ENCODE data around the gene CKM. TPM values are rescaled to one million over a fixed set of nuclear protein-coding genes. Genes with fewer than 3 reads are reported as not detected.

Gene CKM
- total RNA-seq, 2 donors from 2014 or later = 0.85 to 3.0 TPM

DNA sequence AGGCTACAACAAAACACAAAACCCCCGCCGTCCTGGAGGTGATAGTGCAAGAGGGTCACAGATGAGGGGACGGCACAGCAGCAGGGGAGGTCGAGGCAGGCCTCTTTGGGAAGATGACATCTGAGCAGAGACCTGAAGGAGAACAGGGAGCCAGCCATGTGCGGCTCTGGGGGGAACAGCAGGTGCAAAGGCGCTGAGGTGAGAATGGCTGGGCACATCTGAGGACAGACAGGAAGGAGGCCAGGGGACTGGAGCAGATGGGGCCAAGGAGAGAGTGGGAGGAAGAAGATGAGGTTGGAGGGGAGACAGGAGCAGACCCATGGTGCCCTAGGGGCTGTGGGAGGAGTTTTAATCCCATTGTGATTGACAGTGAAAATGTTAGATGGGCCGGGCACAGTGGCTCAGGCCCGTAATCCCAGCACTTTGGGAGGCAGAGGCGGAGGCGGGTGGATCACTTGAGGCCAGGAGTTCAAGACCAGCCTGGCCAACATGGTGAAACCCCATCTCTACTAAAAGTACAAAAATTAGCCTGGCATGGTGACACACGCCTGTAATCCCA, 1.8 kb upstream of the CKM start:
- Histone ChIP-seq H3K9me3 (no peaks in the 10 kb centered on the region), H3K4me1 (ENCODE audit: control insufficient read depth in 1 of 2, low read depth in 2 of 2) (peaks cover 0 to 7% of the 10 kb centered on the region in 2 donors), H3K4me3 (no peak overlapping the region), H3K36me3 (no peaks in the 10 kb centered on the region), H3K27me3 (replicated peaks; ENCODE audit: insufficient read depth) (peaks cover 4% of the 10 kb centered on the region), H3K27ac (no peak overlapping the region)
- ATAC-seq (ENCODE audit: insufficient number of reproducible peaks, low FRiP score, low read depth) (no peak), DNase-seq (ENCODE audit: low spot score) (no peak)
- TF ChIP-seq, protein P1, sequence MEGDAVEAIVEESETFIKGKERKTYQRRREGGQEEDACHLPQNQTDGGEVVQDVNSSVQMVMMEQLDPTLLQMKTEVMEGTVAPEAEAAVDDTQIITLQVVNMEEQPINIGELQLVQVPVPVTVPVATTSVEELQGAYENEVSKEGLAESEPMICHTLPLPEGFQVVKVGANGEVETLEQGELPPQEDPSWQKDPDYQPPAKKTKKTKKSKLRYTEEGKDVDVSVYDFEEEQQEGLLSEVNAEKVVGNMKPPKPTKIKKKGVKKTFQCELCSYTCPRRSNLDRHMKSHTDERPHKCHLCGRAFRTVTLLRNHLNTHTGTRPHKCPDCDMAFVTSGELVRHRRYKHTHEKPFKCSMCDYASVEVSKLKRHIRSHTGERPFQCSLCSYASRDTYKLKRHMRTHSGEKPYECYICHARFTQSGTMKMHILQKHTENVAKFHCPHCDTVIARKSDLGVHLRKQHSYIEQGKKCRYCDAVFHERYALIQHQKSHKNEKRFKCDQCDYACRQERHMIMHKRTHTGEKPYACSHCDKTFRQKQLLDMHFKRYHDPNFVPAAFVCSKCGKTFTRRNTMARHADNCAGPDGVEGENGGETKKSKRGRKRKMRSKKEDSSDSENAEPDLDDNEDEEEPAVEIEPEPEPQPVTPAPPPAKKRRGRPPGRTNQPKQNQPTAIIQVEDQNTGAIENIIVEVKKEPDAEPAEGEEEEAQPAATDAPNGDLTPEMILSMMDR (IDR thresholded peaks at IDR 0.05) = no peak

DNA sequence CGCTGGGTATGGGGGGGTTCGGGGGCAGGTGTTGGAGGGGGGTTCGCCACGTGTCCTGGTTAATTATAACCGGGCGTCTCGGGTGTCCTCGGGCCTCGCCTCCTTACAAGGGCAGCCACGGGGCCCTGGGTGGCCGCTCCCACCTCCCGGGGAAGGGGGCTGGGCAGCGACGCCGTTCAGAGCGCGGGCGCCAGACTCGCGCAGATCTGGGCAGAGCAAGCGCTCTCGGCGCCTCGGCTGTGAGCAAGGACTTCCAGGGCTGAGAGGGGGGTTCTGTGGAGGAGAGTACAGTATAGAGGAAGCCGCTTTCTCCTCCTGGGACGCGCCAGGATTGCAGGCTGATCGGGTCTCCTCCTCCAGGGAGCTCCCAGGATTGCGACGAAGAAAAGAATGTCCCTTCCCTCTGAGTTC, 1.0 kb upstream of the CKM start:
- H3K4me1 ChIP-seq (ENCODE audit: control insufficient read depth in 1 of 2, low read depth in 2 of 2) = peaks cover 0 to 7% of the 10 kb centered on the region in 2 donors
- H3K36me3 ChIP-seq = no peaks in the 10 kb centered on the region
- TF ChIP-seq, protein P1 (IDR thresholded peaks at IDR 0.05) = no peak
- ATAC-seq (ENCODE audit: insufficient number of reproducible peaks, low FRiP score, low read depth) (no peak), DNase-seq (ENCODE audit: low spot score) (no peak)
- no peaks in the 10 kb centered on the region for H3K9me3 ChIP-seq
- no peak overlapping the region for H3K27ac ChIP-seq
- peaks cover 4% of the 10 kb centered on the region for H3K27me3 ChIP-seq (replicated peaks; ENCODE audit: insufficient read depth)
- peak overlapping the region; percentile 21 for H3K4me3 ChIP-seq

DNA sequence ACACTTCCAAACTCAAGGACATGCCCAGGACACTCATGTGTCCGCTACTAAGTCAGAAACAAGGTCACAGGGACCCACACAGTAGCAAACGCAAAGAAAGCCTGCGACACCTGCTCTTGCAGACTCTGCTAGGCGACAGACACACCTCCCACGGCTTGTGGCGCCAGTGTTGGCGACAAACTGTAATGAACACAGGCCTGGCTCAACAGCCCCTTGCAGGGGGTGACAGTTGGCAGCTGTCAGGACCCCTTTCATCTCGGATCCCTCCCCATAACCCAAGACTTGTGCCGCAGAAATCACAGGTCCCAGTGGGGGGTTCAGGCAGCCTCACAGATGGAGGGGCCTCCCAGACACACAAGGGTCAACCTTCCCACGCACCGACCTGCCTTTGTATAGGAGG, 364 bp downstream of the CKM start:
- DNase-seq (ENCODE audit: low spot score) (no peak), ATAC-seq (ENCODE audit: insufficient number of reproducible peaks, low FRiP score, low read depth) (no peak)
- Histone ChIP-seq H3K4me1 (ENCODE audit: control insufficient read depth in 1 of 2, low read depth in 2 of 2) (peaks cover 0 to 7% of the 10 kb centered on the region in 2 donors), H3K9me3 (no peaks in the 10 kb centered on the region), H3K36me3 (no peaks in the 10 kb centered on the region), H3K27me3 (replicated peaks; ENCODE audit: insufficient read depth) (peaks cover 4% of the 10 kb centered on the region), H3K4me3 (no peak overlapping the region), H3K27ac (no peak overlapping the region)
- TF ChIP-seq, protein P1 (IDR thresholded peaks at IDR 0.05) = no peak

DNA sequence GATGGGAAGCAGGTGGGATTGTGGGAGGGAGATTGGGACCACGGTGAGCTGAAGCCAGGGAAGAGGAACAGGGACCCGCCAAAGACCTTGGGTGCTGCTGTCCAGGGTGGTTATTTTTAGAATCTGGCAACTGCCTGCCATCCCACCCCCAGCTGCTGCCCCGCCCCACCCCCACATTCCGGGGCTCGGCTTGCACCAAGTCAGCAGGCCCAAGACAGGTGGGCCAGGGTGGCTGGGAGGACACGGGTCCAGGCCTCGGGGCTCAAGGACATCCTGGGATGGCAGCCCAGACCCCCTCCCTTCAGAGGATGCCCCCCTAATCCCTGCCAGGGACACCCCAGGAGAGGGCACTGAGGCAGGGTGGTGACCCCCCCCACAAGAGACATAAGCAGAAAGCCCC, 827 bp downstream of the CKM start:
- Histone ChIP-seq H3K9me3 (no peaks in the 10 kb centered on the region), H3K36me3 (no peaks in the 10 kb centered on the region), H3K27me3 (replicated peaks; ENCODE audit: insufficient read depth) (peaks cover 4% of the 10 kb centered on the region), H3K27ac (no peak overlapping the region), H3K4me1 (ENCODE audit: control insufficient read depth in 1 of 2, low read depth in 2 of 2) (peaks cover 0 to 7% of the 10 kb centered on the region in 2 donors), H3K4me3 (no peak overlapping the region)
- TF ChIP-seq, protein P1 (IDR thresholded peaks at IDR 0.05) = no peak
- ATAC-seq (ENCODE audit: insufficient number of reproducible peaks, low FRiP score, low read depth) (no peak), DNase-seq (ENCODE audit: low spot score) (no peak)

DNA sequence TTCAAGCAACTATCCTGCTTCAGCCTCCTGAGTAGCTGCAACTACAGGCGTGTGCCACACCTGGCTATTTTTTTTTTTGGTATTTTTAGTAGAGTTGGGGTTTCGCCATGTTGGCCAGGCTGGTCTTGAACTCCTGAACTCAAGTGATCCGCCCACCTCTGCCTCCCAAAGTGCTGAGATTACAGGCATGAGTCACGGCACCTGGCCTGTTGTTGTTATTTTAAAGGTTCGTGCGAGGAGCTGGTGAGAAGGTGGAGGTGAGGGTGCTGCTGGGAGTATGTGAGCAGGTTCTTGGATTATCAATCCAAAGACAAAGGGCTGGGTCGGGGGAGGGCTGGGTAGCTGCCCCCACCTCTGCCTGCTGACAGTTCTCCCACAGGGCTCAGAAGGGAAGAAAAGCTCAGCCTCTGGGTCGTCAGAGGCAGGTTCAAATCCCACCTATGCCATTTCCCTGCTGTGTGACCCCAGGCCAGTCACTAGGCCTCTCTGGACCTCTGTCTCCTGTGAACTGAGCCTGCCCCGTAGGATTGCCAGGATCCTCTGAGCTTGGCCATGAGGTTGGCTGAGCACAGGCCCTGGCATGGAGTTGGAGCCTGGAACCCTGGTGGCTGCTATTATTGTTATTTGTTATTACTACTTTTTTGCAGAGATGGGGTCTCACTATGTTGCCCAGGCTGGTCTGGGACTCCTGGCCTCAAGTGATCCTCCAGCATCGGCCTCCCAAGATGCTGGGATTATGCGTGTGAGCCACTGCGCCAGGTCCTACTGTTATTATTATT, 1.5 kb downstream of the CKM start:
- H3K27me3 ChIP-seq (replicated peaks; ENCODE audit: insufficient read depth) = peaks cover 4% of the 10 kb centered on the region
- peaks cover 0 to 7% of the 10 kb centered on the region in 2 donors for H3K4me1 ChIP-seq (ENCODE audit: control insufficient read depth in 1 of 2, low read depth in 2 of 2)
- ATAC-seq (ENCODE audit: insufficient number of reproducible peaks, low FRiP score, low read depth) (no peak), DNase-seq (ENCODE audit: low spot score) (no peak)
- H3K36me3 ChIP-seq = no peaks in the 10 kb centered on the region
- TF ChIP-seq, protein P1 (IDR thresholded peaks at IDR 0.05) = no peak
- no peak overlapping the region for H3K27ac ChIP-seq
- no peaks in the 10 kb centered on the region for H3K9me3 ChIP-seq
- no peak overlapping the region for H3K4me3 ChIP-seq
